ENCODE results near the gene SLC25A10. TPM values are rescaled to one million over a fixed set of nuclear protein-coding genes. Genes with fewer than 3 reads are reported as not detected.

The SLC25A10 gene
- total and polyA plus RNA-seq, 10 of the 15 experiments (the other 5 are each of a cell fraction or from before 2014, with no cell fraction given), result 0.11 to 72.7 (median 22.3) TPM

DNA sequence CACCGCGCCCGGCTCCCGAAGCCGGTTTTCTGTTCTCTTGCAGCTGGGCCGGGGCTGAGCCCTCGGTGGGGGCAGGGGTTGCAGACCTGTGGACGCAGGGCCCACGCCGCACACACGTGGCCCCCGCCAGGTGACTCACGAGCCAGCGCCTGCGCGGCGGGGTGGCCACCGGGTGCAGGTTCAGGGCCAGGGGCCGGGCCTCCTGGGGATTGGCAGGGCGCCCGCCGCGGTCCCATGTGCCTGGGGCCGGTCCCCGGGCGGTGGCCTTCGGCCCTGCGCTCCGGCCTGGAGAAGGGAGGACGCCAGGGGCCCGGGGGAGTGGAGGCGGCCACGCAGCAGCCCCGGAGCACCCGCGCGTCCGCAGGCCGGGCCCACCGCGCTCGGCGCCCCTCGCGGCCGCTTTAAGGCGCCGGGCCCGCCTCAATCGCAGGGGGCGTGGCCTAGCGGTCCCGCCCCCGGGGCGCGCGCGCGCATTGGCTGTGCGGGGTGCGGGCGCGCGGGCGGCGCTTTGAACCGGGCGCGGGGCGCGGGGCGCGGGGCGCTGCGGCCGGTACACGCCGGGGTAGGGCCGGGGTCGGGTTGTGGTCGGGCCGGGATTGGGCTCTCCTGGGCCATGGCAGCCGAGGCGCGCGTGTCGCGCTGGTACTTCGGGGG lies at the start of gene SLC25A10 (continued):
- TF ChIP-seq SRF (IDR thresholded peaks at IDR 0.05; ENCODE audit: low read depth in 2 of 2, low read length in 2 of 2), result no peak
- no peak for TF ChIP-seq CHD4 (IDR thresholded peaks at IDR 0.05)
- TF ChIP-seq NR2F1 (conservative IDR thresholded peaks at IDR 0.05), result peak; percentile 98
- no peak for TF ChIP-seq CBX5 (IDR thresholded peaks at IDR 0.05; ENCODE audit: low read depth)
- TF ChIP-seq, protein P1, sequence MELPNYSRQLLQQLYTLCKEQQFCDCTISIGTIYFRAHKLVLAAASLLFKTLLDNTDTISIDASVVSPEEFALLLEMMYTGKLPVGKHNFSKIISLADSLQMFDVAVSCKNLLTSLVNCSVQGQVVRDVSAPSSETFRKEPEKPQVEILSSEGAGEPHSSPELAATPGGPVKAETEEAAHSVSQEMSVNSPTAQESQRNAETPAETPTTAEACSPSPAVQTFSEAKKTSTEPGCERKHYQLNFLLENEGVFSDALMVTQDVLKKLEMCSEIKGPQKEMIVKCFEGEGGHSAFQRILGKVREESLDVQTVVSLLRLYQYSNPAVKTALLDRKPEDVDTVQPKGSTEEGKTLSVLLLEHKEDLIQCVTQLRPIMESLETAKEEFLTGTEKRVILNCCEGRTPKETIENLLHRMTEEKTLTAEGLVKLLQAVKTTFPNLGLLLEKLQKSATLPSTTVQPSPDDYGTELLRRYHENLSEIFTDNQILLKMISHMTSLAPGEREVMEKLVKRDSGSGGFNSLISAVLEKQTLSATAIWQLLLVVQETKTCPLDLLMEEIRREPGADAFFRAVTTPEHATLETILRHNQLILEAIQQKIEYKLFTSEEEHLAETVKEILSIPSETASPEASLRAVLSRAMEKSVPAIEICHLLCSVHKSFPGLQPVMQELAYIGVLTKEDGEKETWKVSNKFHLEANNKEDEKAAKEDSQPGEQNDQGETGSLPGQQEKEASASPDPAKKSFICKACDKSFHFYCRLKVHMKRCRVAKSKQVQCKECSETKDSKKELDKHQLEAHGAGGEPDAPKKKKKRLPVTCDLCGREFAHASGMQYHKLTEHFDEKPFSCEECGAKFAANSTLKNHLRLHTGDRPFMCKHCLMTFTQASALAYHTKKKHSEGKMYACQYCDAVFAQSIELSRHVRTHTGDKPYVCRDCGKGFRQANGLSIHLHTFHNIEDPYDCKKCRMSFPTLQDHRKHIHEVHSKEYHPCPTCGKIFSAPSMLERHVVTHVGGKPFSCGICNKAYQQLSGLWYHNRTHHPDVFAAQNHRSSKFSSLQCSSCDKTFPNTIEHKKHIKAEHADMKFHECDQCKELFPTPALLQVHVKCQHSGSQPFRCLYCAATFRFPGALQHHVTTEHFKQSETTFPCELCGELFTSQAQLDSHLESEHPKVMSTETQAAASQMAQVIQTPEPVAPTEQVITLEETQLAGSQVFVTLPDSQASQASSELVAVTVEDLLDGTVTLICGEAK (IDR thresholded peaks at IDR 0.05; ENCODE audit: borderline replicate concordance), result no peak
- TF ChIP-seq SUPT20H (IDR thresholded peaks at IDR 0.05; ENCODE audit: borderline replicate concordance, control insufficient read depth, low read depth, low read length), result no peak
- no peak for TF ChIP-seq NFIC (IDR thresholded peaks at IDR 0.05; ENCODE audit: low read depth, low read length)
- TF ChIP-seq LARP7 (IDR thresholded peaks at IDR 0.05), result peak; percentile 79; the same call in 1 of the 2 replicates
- peak; percentile 41; the same call in 1 of the 2 replicates for TF ChIP-seq CREB1 (IDR thresholded peaks at IDR 0.05; ENCODE audit: low read depth)
- TF ChIP-seq, protein P2, sequence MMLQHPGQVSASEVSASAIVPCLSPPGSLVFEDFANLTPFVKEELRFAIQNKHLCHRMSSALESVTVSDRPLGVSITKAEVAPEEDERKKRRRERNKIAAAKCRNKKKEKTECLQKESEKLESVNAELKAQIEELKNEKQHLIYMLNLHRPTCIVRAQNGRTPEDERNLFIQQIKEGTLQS (IDR thresholded peaks at IDR 0.05; ENCODE audit: borderline replicate concordance, extremely low read depth, low read depth, low read length), result 0 out of 2 replicates have a peak, but pooled peaks have one; percentile 40
- peak; percentile 79 for TF ChIP-seq IKZF1 (conservative IDR thresholded peaks at IDR 0.05)
- peak; percentile 34; the same call in 1 of the 2 replicates for TF ChIP-seq CHD2 (IDR thresholded peaks at IDR 0.05; ENCODE audit: borderline replicate concordance, low read depth, low read length)
- TF ChIP-seq ETV6 (conservative IDR thresholded peaks at IDR 0.05 in 1 of 2, IDR thresholded peaks at IDR 0.05 in 1 of 2; ENCODE audit: borderline replicate concordance in 1 of 2, low read depth in 1 of 2), result no peak
- TF ChIP-seq POLR2AphosphoS2 (IDR thresholded peaks at IDR 0.05; ENCODE audit: low read depth, low read length), result no peak
- TF ChIP-seq, protein P3, sequence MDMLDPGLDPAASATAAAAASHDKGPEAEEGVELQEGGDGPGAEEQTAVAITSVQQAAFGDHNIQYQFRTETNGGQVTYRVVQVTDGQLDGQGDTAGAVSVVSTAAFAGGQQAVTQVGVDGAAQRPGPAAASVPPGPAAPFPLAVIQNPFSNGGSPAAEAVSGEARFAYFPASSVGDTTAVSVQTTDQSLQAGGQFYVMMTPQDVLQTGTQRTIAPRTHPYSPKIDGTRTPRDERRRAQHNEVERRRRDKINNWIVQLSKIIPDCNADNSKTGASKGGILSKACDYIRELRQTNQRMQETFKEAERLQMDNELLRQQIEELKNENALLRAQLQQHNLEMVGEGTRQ (IDR thresholded peaks at IDR 0.05; ENCODE audit: borderline replicate concordance, low read depth, low read length), result peak; percentile 53
- TF ChIP-seq ZNF622 (IDR thresholded peaks at IDR 0.05), result no peak
- peak; percentile 38 for TF ChIP-seq KLF5 (IDR thresholded peaks at IDR 0.05; ENCODE audit: partially characterized antibody)
- TF ChIP-seq ZSCAN29 (IDR thresholded peaks at IDR 0.05), result 0 out of 2 replicates have a peak, but pooled peaks have one; percentile 17
- no peak for TF ChIP-seq TCF7 (IDR thresholded peaks at IDR 0.05; ENCODE audit: borderline replicate concordance)
- TF ChIP-seq SIN3A (IDR thresholded peaks at IDR 0.05; ENCODE audit: low read depth, low read length), result no peak; the same call in 1 of the 2 replicates
- TF ChIP-seq, protein P4, sequence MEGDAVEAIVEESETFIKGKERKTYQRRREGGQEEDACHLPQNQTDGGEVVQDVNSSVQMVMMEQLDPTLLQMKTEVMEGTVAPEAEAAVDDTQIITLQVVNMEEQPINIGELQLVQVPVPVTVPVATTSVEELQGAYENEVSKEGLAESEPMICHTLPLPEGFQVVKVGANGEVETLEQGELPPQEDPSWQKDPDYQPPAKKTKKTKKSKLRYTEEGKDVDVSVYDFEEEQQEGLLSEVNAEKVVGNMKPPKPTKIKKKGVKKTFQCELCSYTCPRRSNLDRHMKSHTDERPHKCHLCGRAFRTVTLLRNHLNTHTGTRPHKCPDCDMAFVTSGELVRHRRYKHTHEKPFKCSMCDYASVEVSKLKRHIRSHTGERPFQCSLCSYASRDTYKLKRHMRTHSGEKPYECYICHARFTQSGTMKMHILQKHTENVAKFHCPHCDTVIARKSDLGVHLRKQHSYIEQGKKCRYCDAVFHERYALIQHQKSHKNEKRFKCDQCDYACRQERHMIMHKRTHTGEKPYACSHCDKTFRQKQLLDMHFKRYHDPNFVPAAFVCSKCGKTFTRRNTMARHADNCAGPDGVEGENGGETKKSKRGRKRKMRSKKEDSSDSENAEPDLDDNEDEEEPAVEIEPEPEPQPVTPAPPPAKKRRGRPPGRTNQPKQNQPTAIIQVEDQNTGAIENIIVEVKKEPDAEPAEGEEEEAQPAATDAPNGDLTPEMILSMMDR (IDR thresholded peaks at IDR 0.05 in 2 of 3, conservative IDR thresholded peaks at IDR 0.05 in 1 of 3; ENCODE audit: control insufficient read depth in 2 of 3, extremely low read depth in 1 of 3, insufficient read depth in 1 of 3, low read depth in 3 of 3, low read length in 3 of 3), result no peak
- TF ChIP-seq ASH2L (IDR thresholded peaks at IDR 0.05; ENCODE audit: borderline replicate concordance, low read depth), result no peak
- TF ChIP-seq SREBF1 (IDR thresholded peaks at IDR 0.05; ENCODE audit: low read length), result no peak
- no peak for TF ChIP-seq RELA (IDR thresholded peaks at IDR 0.05; ENCODE audit: borderline replicate concordance, partially characterized antibody)

All from GM12878 (cell line).